NCI-H2107 (cell line): ENCODE measurements around the gene AKR1D1.

Experiments used
- DNase-seq: peaks from one replicate; lab custom pipeline; 2025; lab: John Stamatoyannopoulos, UW

AKR1D1 gene

GRCh38 chr7:138166681-138167080, 90.4 kb downstream of the AKR1D1 start:
- DNase-seq, result no peak

- DNase-seq, result no peak
These were observed 91.0 kb downstream of the AKR1D1 start for GRCh38 chr7:138167222-138167621.

GRCh38 chr7:138167869-138168296, 91.6 kb downstream of the AKR1D1 start:
- DNase-seq, result no peak
